WI38 (cell line): Measurements from ENCODE around the gene SCGB3A2.
"Not testable (repeated sequence)": the region's sequence is repeated elsewhere in the genome, so short reads cannot be mapped to it uniquely, and the experiment has no call there.

ENCODE experiments used
- H3K4me3 ChIP-seq: 2 replicates; pipeline ENCODE4 v1.5.1; 2011; ENCODE audit warnings: low read depth, mild to moderate bottlenecking, control low read depth, low read length
- CTCF ChIP-seq: IDR thresholded peaks from 2 replicates; pipeline ENCODE4 v1.5.1; 2012; ENCODE audit warnings: low read depth, mild to moderate bottlenecking, control low read depth, low read length

The SCGB3A2 gene

GRCh38 chr5:147860641-147861025, 17.9 kb upstream of the SCGB3A2 start:
- no peak for TF ChIP-seq CTCF
- no peak overlapping the region for H3K4me3 ChIP-seq

GRCh38 chr5:147863454-147864158, 14.9 kb upstream of the SCGB3A2 start:
- TF ChIP-seq CTCF = no peak
- H3K4me3 ChIP-seq = no peak overlapping the region

- no peak overlapping the region for H3K4me3 ChIP-seq
- no peak for TF ChIP-seq CTCF
Measured at GRCh38 chr5:147869112-147869511, 9.4 kb upstream of the SCGB3A2 start.

GRCh38 chr5:147869892-147870291, 8.6 kb upstream of the SCGB3A2 start:
- not testable (repeated sequence) for H3K4me3 ChIP-seq

- H3K4me3 ChIP-seq = not testable (repeated sequence)
Measured at GRCh38 chr5:147871980-147872549, 6.4 kb upstream of the SCGB3A2 start.

GRCh38 chr5:147872744-147873435, 5.6 kb upstream of the SCGB3A2 start:
- H3K4me3 ChIP-seq = not testable (repeated sequence)

GRCh38 chr5:147874118-147874875, 4.2 kb upstream of the SCGB3A2 start:
- H3K4me3 ChIP-seq = not testable (repeated sequence)

GRCh38 chr5:147874910-147875367, 3.6 kb upstream of the SCGB3A2 start:
- TF ChIP-seq CTCF = no peak
- H3K4me3 ChIP-seq = no peak overlapping the region

- TF ChIP-seq CTCF = no peak
- H3K4me3 ChIP-seq = no peak overlapping the region
Measured at GRCh38 chr5:147876141-147876540, 2.4 kb upstream of the SCGB3A2 start.
